ENCODE measurements around the gene ACTA1.
A peak's percentile ranks its signal among the peaks of the same experiment; 100 is the strongest.
"Not testable (repeated sequence)": the region's sequence is repeated elsewhere in the genome, so short reads cannot be mapped to it uniquely, and the experiment has no call there.

Gene ACTA1

GRCh38 chr1:229397762-229398161 lies 36.1 kb downstream of the ACTA1 start:
- no peak for DNase-seq (ENCODE audit: low read depth)
- no peak overlapping the region for H3K4me3 ChIP-seq (ENCODE audit: low read depth, low read length)
- no peak for TF ChIP-seq CTCF (conservative IDR thresholded peaks at IDR 0.05; ENCODE audit: low read depth, low read length)

GRCh38 chr1:229396585-229397206 lies 37.2 kb downstream of the ACTA1 start:
- no peak for DNase-seq (ENCODE audit: low read depth)
- no peak for TF ChIP-seq CTCF (conservative IDR thresholded peaks at IDR 0.05; ENCODE audit: low read depth, low read length)
- H3K4me3 ChIP-seq (ENCODE audit: low read depth, low read length): no peak overlapping the region

- not testable (repeated sequence) for DNase-seq (ENCODE audit: low read depth); H3K4me3 ChIP-seq (ENCODE audit: low read depth, low read length)
Observed at GRCh38 chr1:229394517-229394916, 39.4 kb downstream of the ACTA1 start.

- DNase-seq (ENCODE audit: low read depth): no peak
- TF ChIP-seq CTCF (conservative IDR thresholded peaks at IDR 0.05; ENCODE audit: low read depth, low read length): no peak
- H3K4me3 ChIP-seq (ENCODE audit: low read depth, low read length): no peak overlapping the region
Observed at GRCh38 chr1:229392936-229393335, 41.0 kb downstream of the ACTA1 start.

GRCh38 chr1:229390130-229390529 lies 43.8 kb downstream of the ACTA1 start:
- H3K4me3 ChIP-seq (ENCODE audit: low read depth, low read length): no peak overlapping the region
- DNase-seq (ENCODE audit: low read depth): no peak
- TF ChIP-seq CTCF (conservative IDR thresholded peaks at IDR 0.05; ENCODE audit: low read depth, low read length): no peak

GRCh38 chr1:229388897-229389580 lies 44.9 kb downstream of the ACTA1 start:
- peak; percentile 72 for DNase-seq (ENCODE audit: low read depth)
- TF ChIP-seq CTCF (conservative IDR thresholded peaks at IDR 0.05; ENCODE audit: low read depth, low read length): no peak

GRCh38 chr1:229385853-229386456 lies 47.9 kb downstream of the ACTA1 start:
- no peak for DNase-seq (ENCODE audit: low read depth)
- no peak overlapping the region for H3K4me3 ChIP-seq (ENCODE audit: low read depth, low read length)
- no peak for TF ChIP-seq CTCF (conservative IDR thresholded peaks at IDR 0.05; ENCODE audit: low read depth, low read length)

More at GRCh38 chr1:229388897-229389580, 44.9 kb downstream of the ACTA1 start:
- H3K4me3 ChIP-seq (ENCODE audit: low read depth, low read length): no peak overlapping the region

Data from choroid plexus epithelial cell (primary cell).